Ascending aorta (tissue), 2 donors: Measurements from ENCODE around the gene ITK. TPM values are rescaled to one million over a fixed set of nuclear protein-coding genes. Genes with fewer than 3 reads are reported as not detected.

Source experiments
- DNase-seq, 2 donors: peaks; one replicate each; pipeline ENCODE4 v3.0.0-alpha.2; 2019; ENCODE audit warnings: low spot score in 2 of 2
- H3K27ac ChIP-seq, 2 donors: fragments of 200-600 bp; sonication (generic); one replicate each; pipeline ENCODE4 v1.5.1; 2016 to 2017; ENCODE audit warnings: mild to moderate bottlenecking in 1 of 2
- H3K27me3 ChIP-seq: fragments of 200-600 bp; sonication (generic); one replicate; pipeline ENCODE4 v1.5.1; 2017
- H3K36me3 ChIP-seq, 2 donors: fragments of 200-600 bp; sonication (generic); one replicate each; pipeline ENCODE4 v1.5.1; 2016
- H3K4me1 ChIP-seq, 2 donors: fragments of 200-600 bp; sonication (generic); one replicate each; pipeline ENCODE4 v1.5.1; 2016 to 2017; ENCODE audit warnings: mild to moderate bottlenecking in 1 of 2
- H3K4me3 ChIP-seq, 2 donors: fragments of 200-600 bp; sonication (generic); one replicate each; pipeline ENCODE4 v1.5.1; 2016 to 2017; ENCODE audit warnings: mild to moderate bottlenecking in 1 of 2
- H3K9me3 ChIP-seq, 2 donors: fragments of 200-600 bp; sonication (generic); one replicate each; pipeline ENCODE4 v1.5.1; 2016
- CTCF ChIP-seq, 3 experiments: fragments of 200-600 bp in 2 of 3; fragments of 450-650 bp in 1 of 3; sonication (generic) in 2 of 3; IDR thresholded peaks; one replicate each; pipeline ENCODE4 v1.5.1; 2016 to 2019; ENCODE audit warnings: antibody characterized with exemption in 3 of 3, mild to moderate bottlenecking in 1 of 3, moderate library complexity in 1 of 3
- intact Hi-C: fragments of 100-400 bp; cut with DNase I; formaldehyde crosslinking; loops from one replicate; pipeline ENCODE4 v1.15.1; 2023
- total RNA-seq: library from RNA; depleted of rRNA; stranded (reverse); fragments of >200 nt; gene quantifications from one replicate; pipeline ENCODE4 v1.1.0, GENCODE V29; 2016

ITK gene
- total RNA-seq: 0.43 TPM

- Histone ChIP-seq H3K27me3 (no peaks in the 10 kb centered on the region), H3K27ac (no peak within 1 kb of the TSS), H3K4me3 (no peak within 1 kb of the TSS), H3K9me3 (no peaks in the 10 kb centered on the region), H3K4me1 (no peaks in the 10 kb centered on the region), H3K36me3 (no peaks in the 10 kb centered on the region)
- no peak for TF ChIP-seq CTCF (IDR thresholded peaks at IDR 0.05)
- DNase-seq: no peak
- intact Hi-C loops: no loop called here
Observed at GRCh38 chr5:157180374-157181264, at the start of gene ITK. Gene ITK (plus strand): TSS chr5:157180840. CDS start chr5:157180978, 138 bp downstream.

- Histone ChIP-seq H3K9me3 (no peaks in the 10 kb centered on the region), H3K4me3 (no peak overlapping the region), H3K36me3 (no peaks in the 10 kb centered on the region), H3K4me1 (no peaks in the 10 kb centered on the region), H3K27ac (no peak overlapping the region), H3K27me3 (no peaks in the 10 kb centered on the region)
- DNase-seq: no peak
- intact Hi-C loops: no loop called here
- TF ChIP-seq CTCF (IDR thresholded peaks at IDR 0.05): no peak
Observed at GRCh38 chr5:157130925-157131324, 49.7 kb upstream of the ITK start.

- Histone ChIP-seq H3K4me3 (no peak overlapping the region), H3K9me3 (no peaks in the 10 kb centered on the region), H3K27me3 (no peaks in the 10 kb centered on the region), H3K36me3 (peaks cover 0 to 5% of the 10 kb centered on the region in 2 donors), H3K27ac (no peak overlapping the region), H3K4me1 (no peaks in the 10 kb centered on the region)
- intact Hi-C loops: no loop called here
- no peak for DNase-seq
- TF ChIP-seq CTCF (IDR thresholded peaks at IDR 0.05): peak in 1 of 3 experiments; percentile 20
Observed at GRCh38 chr5:157132281-157132612, 48.4 kb upstream of the ITK start.

- intact Hi-C loops: no loop called here
- peaks cover 0 to 9% of the 10 kb centered on the region in 2 donors for H3K4me1 ChIP-seq
- no peak overlapping the region for H3K27ac ChIP-seq
- H3K4me3 ChIP-seq: no peak overlapping the region
- no peak for DNase-seq
- no peaks in the 10 kb centered on the region for H3K9me3 ChIP-seq
- H3K36me3 ChIP-seq: peaks cover 0 to 24% of the 10 kb centered on the region in 2 donors
- TF ChIP-seq CTCF (IDR thresholded peaks at IDR 0.05): no peak
- no peaks in the 10 kb centered on the region for H3K27me3 ChIP-seq
Observed at GRCh38 chr5:157137691-157138090, 42.9 kb upstream of the ITK start.

GRCh38 chr5:157142317-157143126 is 38.1 kb upstream of the ITK start, which contains the start of gene MED7:
Gene MED7 (minus strand): TSS chr5:157142865. CDS start chr5:157139431, 3,434 bp downstream.
- TF ChIP-seq CTCF (IDR thresholded peaks at IDR 0.05): no peak
- intact Hi-C loops: loop anchor here (5.0 kb wide), 3 partner anchors 245 to 715 kb away; partner anchors contain the start of genes CLINT1 and LSM11
- H3K27ac ChIP-seq: peak within 1 kb of the TSS; percentile 89 to 90
- H3K9me3 ChIP-seq: no peaks in the 10 kb centered on the region
- no peaks in the 10 kb centered on the region for H3K27me3 ChIP-seq
- H3K4me1 ChIP-seq: peaks cover 5 to 9% of the 10 kb centered on the region in 2 donors
- H3K4me3 ChIP-seq: peak within 1 kb of the TSS; percentile 74 to 77
- peaks cover 0 to 17% of the 10 kb centered on the region in 2 donors for H3K36me3 ChIP-seq
- peak; percentile 88 to 98 for DNase-seq
